K562 (cell line): Measurements from ENCODE around the gene FBXO17. TPM values are rescaled to one million over a fixed set of nuclear protein-coding genes. Genes with fewer than 3 reads are reported as not detected.

Experiments used
- ATF1 ChIP-seq, 2 experiments: fragments of 450-650 bp in 1 of 2; IDR thresholded peaks; 2 replicates each; pipeline ENCODE4 v1.6.1; 2016; ENCODE audit warnings: missing compliant biosample characterization in 1 of 2, missing genetic modification characterization in 1 of 2
- CSDE1 ChIP-seq, 2 experiments: fragments of 450-650 bp; IDR thresholded peaks; 2 replicates each; pipeline ENCODE4 v1.6.1; 2016; ENCODE audit warnings: mild to moderate bottlenecking in 1 of 2
- E2F1 ChIP-seq: sonication (generic); formaldehyde crosslinking; IDR thresholded peaks from 2 replicates; pipeline ENCODE4 v1.8.1; 2023; ENCODE audit warnings: mild to moderate bottlenecking, missing genetic modification reagents, moderate library complexity
- FOSL1 ChIP-seq: fragments of 200-800 bp; sonication (Bioruptor generic); conservative IDR thresholded peaks from 2 replicates; pipeline ENCODE4 v1.6.1; 2016; ENCODE audit warnings: missing genetic modification characterization, missing compliant biosample characterization
- HMG20A ChIP-seq: fragments of 450-650 bp; formaldehyde crosslinking; conservative IDR thresholded peaks from 2 replicates; pipeline ENCODE4 v1.4.0; 2020; ENCODE audit warnings: mild to moderate bottlenecking, mixed read lengths
- IRF2 ChIP-seq: sonication (generic); formaldehyde crosslinking; IDR thresholded peaks from 2 replicates; pipeline ENCODE4 v1.8.1; 2022; ENCODE audit warnings: mild to moderate bottlenecking, missing genetic modification reagents
- KDM4B ChIP-seq, 2 experiments: fragments of 450-650 bp in 1 of 2; sonication (generic) in 1 of 2; IDR thresholded peaks; 2 replicates each; pipeline ENCODE4 v1.6.1; 2016 to 2017; ENCODE audit warnings: borderline replicate concordance in 2 of 2, antibody characterized with exemption in 1 of 2, low read depth in 1 of 2, mild to moderate bottlenecking in 1 of 2
- MAFG ChIP-seq: fragments of 450-650 bp; conservative IDR thresholded peaks from 2 replicates; pipeline ENCODE4 v1.6.1; 2016; ENCODE audit warnings: missing genetic modification characterization, missing compliant biosample characterization
- PHF8 ChIP-seq: fragments of 200-600 bp; sonication (generic); IDR thresholded peaks from 2 replicates; pipeline ENCODE4 v1.6.1; 2012; ENCODE audit warnings: mixed run types, mild to moderate bottlenecking, inconsistent platforms, low read length, moderate library complexity, borderline replicate concordance
- SP1 ChIP-seq: sonication (generic); formaldehyde crosslinking; IDR thresholded peaks from 2 replicates; pipeline ENCODE4 v1.8.1; 2022; ENCODE audit warnings: mild to moderate bottlenecking, missing genetic modification reagents
- THAP12 ChIP-seq: fragments of 250-450 bp; sonication (Bioruptor Pico); IDR thresholded peaks from 2 replicates; pipeline ENCODE4 v1.9.0; 2021; ENCODE audit warnings: mild to moderate bottlenecking, inconsistent platforms
- ZNF780A ChIP-seq: fragments of 250-450 bp; sonication (Bioruptor Pico); IDR thresholded peaks from 2 replicates; pipeline ENCODE4 v1.5.0; 2021; ENCODE audit warnings: mild to moderate bottlenecking
- polyA plus RNA-seq, 8 experiments: library from polyadenylated mRNA; depleted of rRNA in 4 of 8; stranded (reverse) in 5 of 8; unstranded in 3 of 8; fragments of >200 nt; fragmentation: Nextera tagmentation in 2 of 8; fragmentation: Illumina TruSeq in 1 of 8; extraction: Ambion mirVana in 2 of 8; extraction: Trizol in 1 of 8; gene quantifications; 2 replicates each; pipeline versions ENCODE4 v1.2.1 to v1.2.3, GENCODE V29; 2011 to 2014; ENCODE audit warnings: inconsistent platforms in 1 of 8, missing spikeins in 1 of 8
- total RNA-seq, 7 experiments: library from RNA; depleted of rRNA in 6 of 7; stranded (reverse); fragments of >200 nt in 6 of 7; fragmentation: Illumina TruSeq in 2 of 7; extraction: Trizol in 2 of 7; gene quantifications; 2 replicates each; pipeline versions ENCODE4 v1.2.1 to v1.2.3, GENCODE V29; 2011 to 2021; ENCODE audit warnings: low replicate concordance in 1 of 7
- TF ChIP-seq, protein P1 (sequence below): fragments of 250-450 bp; sonication (Bioruptor Pico); IDR thresholded peaks from 2 replicates; pipeline ENCODE4 v1.4.0; 2020
- TF ChIP-seq, protein P2 (sequence below), 2 experiments: fragments of 450-650 bp in 1 of 2; sonication (generic) in 1 of 2; formaldehyde crosslinking in 1 of 2; IDR thresholded peaks in 1 of 2; conservative IDR thresholded peaks in 1 of 2; 2 replicates each; pipeline versions ENCODE4 v1.6.1 to v1.8.1; 2016 to 2023; ENCODE audit warnings: mild to moderate bottlenecking in 2 of 2, moderate library complexity in 2 of 2, inconsistent platforms in 1 of 2, missing genetic modification reagents in 1 of 2
- TF ChIP-seq, protein P3 (sequence below): fragments of 250-450 bp; sonication (Bioruptor Pico); IDR thresholded peaks from 2 replicates; pipeline ENCODE4 v1.8.0; 2022; ENCODE audit warnings: moderate library complexity, mild to moderate bottlenecking, inconsistent platforms

The FBXO17 gene
- total and polyA plus RNA-seq, 9 of the 15 experiments (the other 6 are each of a cell fraction or from before 2014, with no cell fraction given) = 4.1 to 27.1 (median 19.0) TPM

GRCh38 chr19:38899447-38900201, 75.9 kb downstream of the FBXO17 start, which contains the start of the genes NFKBIB and SIRT2 (continued):
- TF ChIP-seq, protein P1, sequence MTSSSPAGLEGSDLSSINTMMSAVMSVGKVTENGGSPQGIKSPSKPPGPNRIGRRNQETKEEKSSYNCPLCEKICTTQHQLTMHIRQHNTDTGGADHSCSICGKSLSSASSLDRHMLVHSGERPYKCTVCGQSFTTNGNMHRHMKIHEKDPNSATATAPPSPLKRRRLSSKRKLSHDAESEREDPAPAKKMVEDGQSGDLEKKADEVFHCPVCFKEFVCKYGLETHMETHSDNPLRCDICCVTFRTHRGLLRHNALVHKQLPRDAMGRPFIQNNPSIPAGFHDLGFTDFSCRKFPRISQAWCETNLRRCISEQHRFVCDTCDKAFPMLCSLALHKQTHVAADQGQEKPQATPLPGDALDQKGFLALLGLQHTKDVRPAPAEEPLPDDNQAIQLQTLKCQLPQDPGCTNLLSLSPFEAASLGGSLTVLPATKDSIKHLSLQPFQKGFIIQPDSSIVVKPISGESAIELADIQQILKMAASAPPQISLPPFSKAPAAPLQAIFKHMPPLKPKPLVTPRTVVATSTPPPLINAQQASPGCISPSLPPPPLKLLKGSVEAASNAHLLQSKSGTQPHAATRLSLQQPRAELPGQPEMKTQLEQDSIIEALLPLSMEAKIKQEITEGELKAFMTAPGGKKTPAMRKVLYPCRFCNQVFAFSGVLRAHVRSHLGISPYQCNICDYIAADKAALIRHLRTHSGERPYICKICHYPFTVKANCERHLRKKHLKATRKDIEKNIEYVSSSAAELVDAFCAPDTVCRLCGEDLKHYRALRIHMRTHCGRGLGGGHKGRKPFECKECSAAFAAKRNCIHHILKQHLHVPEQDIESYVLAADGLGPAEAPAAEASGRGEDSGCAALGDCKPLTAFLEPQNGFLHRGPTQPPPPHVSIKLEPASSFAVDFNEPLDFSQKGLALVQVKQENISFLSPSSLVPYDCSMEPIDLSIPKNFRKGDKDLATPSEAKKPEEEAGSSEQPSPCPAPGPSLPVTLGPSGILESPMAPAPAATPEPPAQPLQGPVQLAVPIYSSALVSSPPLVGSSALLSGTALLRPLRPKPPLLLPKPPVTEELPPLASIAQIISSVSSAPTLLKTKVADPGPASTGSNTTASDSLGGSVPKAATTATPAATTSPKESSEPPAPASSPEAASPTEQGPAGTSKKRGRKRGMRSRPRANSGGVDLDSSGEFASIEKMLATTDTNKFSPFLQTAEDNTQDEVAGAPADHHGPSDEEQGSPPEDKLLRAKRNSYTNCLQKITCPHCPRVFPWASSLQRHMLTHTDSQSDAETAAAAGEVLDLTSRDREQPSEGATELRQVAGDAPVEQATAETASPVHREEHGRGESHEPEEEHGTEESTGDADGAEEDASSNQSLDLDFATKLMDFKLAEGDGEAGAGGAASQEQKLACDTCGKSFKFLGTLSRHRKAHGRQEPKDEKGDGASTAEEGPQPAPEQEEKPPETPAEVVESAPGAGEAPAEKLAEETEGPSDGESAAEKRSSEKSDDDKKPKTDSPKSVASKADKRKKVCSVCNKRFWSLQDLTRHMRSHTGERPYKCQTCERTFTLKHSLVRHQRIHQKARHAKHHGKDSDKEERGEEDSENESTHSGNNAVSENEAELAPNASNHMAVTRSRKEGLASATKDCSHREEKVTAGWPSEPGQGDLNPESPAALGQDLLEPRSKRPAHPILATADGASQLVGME (CRISPR knock-in tag) = no peak
- TF ChIP-seq, protein P2, sequence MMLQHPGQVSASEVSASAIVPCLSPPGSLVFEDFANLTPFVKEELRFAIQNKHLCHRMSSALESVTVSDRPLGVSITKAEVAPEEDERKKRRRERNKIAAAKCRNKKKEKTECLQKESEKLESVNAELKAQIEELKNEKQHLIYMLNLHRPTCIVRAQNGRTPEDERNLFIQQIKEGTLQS (IDR thresholded peaks at IDR 0.05) = peak; percentile 35; the same call in 1 of the 2 replicates
- TF ChIP-seq, protein P2 (CRISPR knock-in tag; conservative IDR thresholded peaks at IDR 0.05) = no peak; the same call in 1 of the 2 replicates
- TF ChIP-seq HMG20A (CRISPR knock-in tag) = no peak
- TF ChIP-seq FOSL1 (tag) = peak; percentile 32; the same call in 1 of the 2 replicates
- TF ChIP-seq KDM4B (IDR thresholded peaks at IDR 0.05; ENCODE audit: borderline replicate concordance in 2 of 2, low read depth in 1 of 2) = no peak; a peak in 1 of 4 replicates
- peak; percentile 69; the same call in 1 of the 2 replicates for TF ChIP-seq PHF8
- TF ChIP-seq SP1 = peak; percentile 99
- peak; percentile 26; the same call in 1 of the 2 replicates for TF ChIP-seq MAFG
- peak in 1 of 2 experiments; percentile 77; a peak in 2 of 4 replicates for TF ChIP-seq CSDE1 (IDR thresholded peaks at IDR 0.05)
- TF ChIP-seq THAP12 = peak; percentile 47; the same call in 1 of the 2 replicates
- peak; percentile 68 for TF ChIP-seq ATF1 (CRISPR knock-in tag; IDR thresholded peaks at IDR 0.05)
- peak; percentile 99 for TF ChIP-seq ATF1 (tag; IDR thresholded peaks at IDR 0.05)
- no peak for TF ChIP-seq ZNF780A (CRISPR knock-in tag)
- TF ChIP-seq E2F1 (CRISPR knock-in tag) = peak; percentile 96
- no peak for TF ChIP-seq IRF2 (CRISPR knock-in tag)
- TF ChIP-seq, protein P3, sequence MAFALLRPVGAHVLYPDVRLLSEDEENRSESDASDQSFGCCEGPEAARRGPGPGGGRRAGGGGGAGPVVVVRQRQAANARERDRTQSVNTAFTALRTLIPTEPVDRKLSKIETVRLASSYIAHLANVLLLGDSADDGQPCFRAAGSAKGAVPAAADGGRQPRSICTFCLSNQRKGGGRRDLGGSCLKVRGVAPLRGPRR (CRISPR knock-in tag) = no peak
